ENCODE results near the gene GINS3.
"Not testable (repeated sequence)": the region's sequence is repeated elsewhere in the genome, so short reads cannot be mapped to it uniquely, and the experiment has no call there.

The GINS3 gene

DNA sequence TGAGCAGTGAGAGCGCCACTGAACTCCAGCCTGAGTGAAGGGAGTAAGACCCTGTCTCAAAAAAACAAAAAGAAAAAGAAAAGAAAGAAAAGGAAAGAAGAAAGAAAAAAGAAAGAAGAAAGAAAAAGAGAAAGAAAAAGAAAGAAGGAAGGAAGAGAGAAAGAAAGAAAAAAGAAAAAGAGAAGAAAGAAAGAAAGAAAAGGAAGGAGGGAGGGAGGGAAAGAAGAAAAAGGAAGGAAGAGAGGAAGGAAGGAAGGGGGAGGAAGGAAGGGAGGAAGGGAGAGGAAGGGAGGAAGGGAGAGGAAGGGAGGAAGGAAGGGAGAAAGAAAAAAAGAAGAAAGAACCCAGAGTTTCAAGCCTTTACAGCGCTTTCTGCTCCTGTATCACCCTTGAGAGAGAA, 19.1 kb downstream of the GINS3 start:
- Histone ChIP-seq H3K36me3 (replicated peaks in 1 of 2; ENCODE audit: control insufficient read depth in 2 of 2, insufficient read depth in 2 of 2, low read length in 2 of 2) (peaks cover 0 to 3% of the 10 kb centered on the region in 2 donors), H2AFZ (ENCODE audit: low read length) (no peak overlapping the region), H2BK12ac (ENCODE audit: low read length) (no peak overlapping the region), H4K8ac (ENCODE audit: low read depth, low read length) (no peak overlapping the region), H3K27ac (replicated peaks; ENCODE audit: low read length) (no peak overlapping the region), H2BK15ac (ENCODE audit: low read length) (no peak overlapping the region), H3K23ac (ENCODE audit: low read depth, low read length, poor library complexity) (no peak overlapping the region), H3K4me2 (ENCODE audit: insufficient read depth, low read length, poor library complexity, severe bottlenecking) (no peak overlapping the region), H3K4me1 (ENCODE audit: control insufficient read depth in 2 of 2, insufficient read depth in 1 of 2, low read depth in 1 of 2, low read length in 2 of 2) (peaks cover 3 to 6% of the 10 kb centered on the region in 2 donors), H2BK120ac (ENCODE audit: low read depth, low read length) (no peak overlapping the region), H2AK5ac (ENCODE audit: low read depth, low read length) (no peak overlapping the region), H3K4me3 (ENCODE audit: low read length in 2 of 2) (no peak overlapping the region), H3K4ac (ENCODE audit: low read length) (no peak overlapping the region), H3K9ac (ENCODE audit: low read depth, low read length, poor library complexity) (no peak overlapping the region), H3K79me1 (ENCODE audit: low read depth, low read length) (no peaks in the 10 kb centered on the region), H4K91ac (ENCODE audit: low read depth, low read length, poor library complexity) (no peak overlapping the region), H3K27me3 (ENCODE audit: control insufficient read depth in 3 of 3, insufficient read depth in 3 of 3, low read depth in 1 of 3, low read length in 3 of 3) (no peaks in the 10 kb centered on the region), H3K18ac (ENCODE audit: low read length) (no peak overlapping the region), H3K9me3 (replicated peaks in 1 of 2; ENCODE audit: control insufficient read depth in 2 of 2, insufficient read depth in 1 of 2, low read depth in 1 of 2, low read length in 2 of 2) (no peaks in the 10 kb centered on the region), H3K14ac (ENCODE audit: low read length) (no peak overlapping the region), H2BK5ac (ENCODE audit: low read length) (no peak overlapping the region)
- no peak for DNase-seq (ENCODE audit: low spot score)
- no CpG with 5 or more reads among the region's 2 CpGs for WGBS, 2 donors (ENCODE audit: extremely low coverage in 2 of 2, insufficient read length in 2 of 2, insufficient replicate concordance in 1 of 2)

GRCh38 chr16:58411736-58412614, 19.7 kb downstream of the GINS3 start:
- no peaks in the 10 kb centered on the region for H3K27me3 ChIP-seq (ENCODE audit: control insufficient read depth in 3 of 3, insufficient read depth in 3 of 3, low read depth in 1 of 3, low read length in 3 of 3)
- H3K36me3 ChIP-seq (replicated peaks in 1 of 2; ENCODE audit: control insufficient read depth in 2 of 2, insufficient read depth in 2 of 2, low read length in 2 of 2): no peaks in the 10 kb centered on the region
- H3K9me3 ChIP-seq (replicated peaks in 1 of 2; ENCODE audit: control insufficient read depth in 2 of 2, insufficient read depth in 1 of 2, low read depth in 1 of 2, low read length in 2 of 2): no peaks in the 10 kb centered on the region
- H3K79me1 ChIP-seq (ENCODE audit: low read depth, low read length): no peaks in the 10 kb centered on the region
- H2BK15ac ChIP-seq (ENCODE audit: low read length): no peak overlapping the region
- no peak overlapping the region for H2BK120ac ChIP-seq (ENCODE audit: low read depth, low read length)
- no peak overlapping the region for H2BK12ac ChIP-seq (ENCODE audit: low read length)
- no peak overlapping the region for H3K9ac ChIP-seq (ENCODE audit: low read depth, low read length, poor library complexity)
- no peak overlapping the region for H2BK5ac ChIP-seq (ENCODE audit: low read length)
- H3K27ac ChIP-seq (replicated peaks; ENCODE audit: low read length): no peak overlapping the region
- no peak overlapping the region for H2AK5ac ChIP-seq (ENCODE audit: low read depth, low read length)
- WGBS, 2 donors (ENCODE audit: extremely low coverage in 2 of 2, insufficient read length in 2 of 2, insufficient replicate concordance in 1 of 2): no CpG with 5 or more reads among the region's 7 CpGs
- no peak overlapping the region for H3K23ac ChIP-seq (ENCODE audit: low read depth, low read length, poor library complexity)
- no peak overlapping the region for H3K4ac ChIP-seq (ENCODE audit: low read length)
- H4K91ac ChIP-seq (ENCODE audit: low read depth, low read length, poor library complexity): no peak overlapping the region
- peaks cover 3 to 6% of the 10 kb centered on the region in 2 donors for H3K4me1 ChIP-seq (ENCODE audit: control insufficient read depth in 2 of 2, insufficient read depth in 1 of 2, low read depth in 1 of 2, low read length in 2 of 2)
- no peak overlapping the region for H3K4me2 ChIP-seq (ENCODE audit: insufficient read depth, low read length, poor library complexity, severe bottlenecking)
- no peak for DNase-seq (ENCODE audit: low spot score)
- H3K14ac ChIP-seq (ENCODE audit: low read length): no peak overlapping the region
- H4K8ac ChIP-seq (ENCODE audit: low read depth, low read length): no peak overlapping the region
- H2AFZ ChIP-seq (ENCODE audit: low read length): no peak overlapping the region
- H3K4me3 ChIP-seq (ENCODE audit: low read length in 2 of 2): no peak overlapping the region
- H3K18ac ChIP-seq (ENCODE audit: low read length): no peak overlapping the region

DNA sequence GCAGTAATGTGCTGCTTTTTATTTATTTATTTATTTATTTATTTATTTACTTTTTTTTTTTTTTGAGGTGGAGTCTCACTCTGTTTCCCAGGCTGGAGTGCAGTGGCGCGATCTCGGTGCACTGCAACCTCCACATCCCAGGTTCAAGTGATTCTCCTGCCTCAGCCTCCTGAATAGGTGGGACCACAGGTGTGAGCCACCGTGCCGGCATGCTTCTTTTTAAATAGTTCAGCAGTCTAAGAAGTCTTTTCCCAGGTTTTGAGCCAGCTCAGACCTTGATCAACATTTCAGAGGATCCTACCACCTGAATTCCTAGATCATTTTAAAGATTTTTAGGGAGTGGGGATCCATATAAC, 20.3 kb downstream of the GINS3 start:
- H2BK12ac ChIP-seq (ENCODE audit: low read length); H3K4me2 ChIP-seq (ENCODE audit: insufficient read depth, low read length, poor library complexity, severe bottlenecking): not testable (repeated sequence)
- no CpG with 5 or more reads among the region's 5 CpGs for WGBS, 2 donors (ENCODE audit: extremely low coverage in 2 of 2, insufficient read length in 2 of 2, insufficient replicate concordance in 1 of 2)

GRCh38 chr16:58413359-58413758, 21.1 kb downstream of the GINS3 start:
- Histone ChIP-seq H3K4me1 (ENCODE audit: control insufficient read depth in 2 of 2, insufficient read depth in 1 of 2, low read depth in 1 of 2, low read length in 2 of 2) (peaks cover 6 to 11% of the 10 kb centered on the region in 2 donors), H3K9me3 (replicated peaks in 1 of 2; ENCODE audit: control insufficient read depth in 2 of 2, insufficient read depth in 1 of 2, low read depth in 1 of 2, low read length in 2 of 2) (no peaks in the 10 kb centered on the region), H2AK5ac (ENCODE audit: low read depth, low read length) (no peak overlapping the region), H3K9ac (ENCODE audit: low read depth, low read length, poor library complexity) (no peak overlapping the region), H2BK5ac (ENCODE audit: low read length) (no peak overlapping the region), H2BK120ac (ENCODE audit: low read depth, low read length) (no peak overlapping the region), H2BK15ac (ENCODE audit: low read length) (no peak overlapping the region), H3K27ac (replicated peaks; ENCODE audit: low read length) (no peak overlapping the region), H3K4me3 (ENCODE audit: low read length in 2 of 2) (no peak overlapping the region), H4K91ac (ENCODE audit: low read depth, low read length, poor library complexity) (no peak overlapping the region), H3K18ac (ENCODE audit: low read length) (no peak overlapping the region), H3K4ac (ENCODE audit: low read length) (no peak overlapping the region), H3K23ac (ENCODE audit: low read depth, low read length, poor library complexity) (no peak overlapping the region), H3K79me1 (ENCODE audit: low read depth, low read length) (no peaks in the 10 kb centered on the region), H3K36me3 (replicated peaks in 1 of 2; ENCODE audit: control insufficient read depth in 2 of 2, insufficient read depth in 2 of 2, low read length in 2 of 2) (no peaks in the 10 kb centered on the region), H3K27me3 (ENCODE audit: control insufficient read depth in 3 of 3, insufficient read depth in 3 of 3, low read depth in 1 of 3, low read length in 3 of 3) (peaks cover 0 to 5% (median 0%) of the 10 kb centered on the region in 3 experiments), H3K14ac (ENCODE audit: low read length) (no peak overlapping the region), H2BK12ac (ENCODE audit: low read length) (no peak overlapping the region), H2AFZ (ENCODE audit: low read length) (no peak overlapping the region), H4K8ac (ENCODE audit: low read depth, low read length) (no peak overlapping the region), H3K4me2 (ENCODE audit: insufficient read depth, low read length, poor library complexity, severe bottlenecking) (no peak overlapping the region)
- DNase-seq (ENCODE audit: low spot score): no peak
- WGBS, 2 donors (ENCODE audit: extremely low coverage in 2 of 2, insufficient read length in 2 of 2, insufficient replicate concordance in 1 of 2): no CpG with 5 or more reads among the region's 6 CpGs

More for the DNA sequence above, 20.3 kb downstream of the GINS3 start:
- not testable (repeated sequence) for H3K27ac ChIP-seq (replicated peaks; ENCODE audit: low read length); H2BK15ac ChIP-seq (ENCODE audit: low read length); H3K36me3 ChIP-seq (replicated peaks in 1 of 2; ENCODE audit: control insufficient read depth in 2 of 2, insufficient read depth in 2 of 2, low read length in 2 of 2); H2BK5ac ChIP-seq (ENCODE audit: low read length); H3K14ac ChIP-seq (ENCODE audit: low read length); H3K18ac ChIP-seq (ENCODE audit: low read length); H3K4me3 ChIP-seq (ENCODE audit: low read length in 2 of 2); DNase-seq (ENCODE audit: low spot score); H3K4me1 ChIP-seq (ENCODE audit: control insufficient read depth in 2 of 2, insufficient read depth in 1 of 2, low read depth in 1 of 2, low read length in 2 of 2); H3K9ac ChIP-seq (ENCODE audit: low read depth, low read length, poor library complexity); H3K23ac ChIP-seq (ENCODE audit: low read depth, low read length, poor library complexity); H3K79me1 ChIP-seq (ENCODE audit: low read depth, low read length); H3K4ac ChIP-seq (ENCODE audit: low read length); H4K91ac ChIP-seq (ENCODE audit: low read depth, low read length, poor library complexity); H2BK120ac ChIP-seq (ENCODE audit: low read depth, low read length); H2AK5ac ChIP-seq (ENCODE audit: low read depth, low read length); H3K27me3 ChIP-seq (ENCODE audit: control insufficient read depth in 3 of 3, insufficient read depth in 3 of 3, low read depth in 1 of 3, low read length in 3 of 3); H2AFZ ChIP-seq (ENCODE audit: low read length); H4K8ac ChIP-seq (ENCODE audit: low read depth, low read length); H3K9me3 ChIP-seq (replicated peaks in 1 of 2; ENCODE audit: control insufficient read depth in 2 of 2, insufficient read depth in 1 of 2, low read depth in 1 of 2, low read length in 2 of 2)
